H1 (cell line): ENCODE results near the gene PPP2R5B. TPM values are rescaled to one million over a fixed set of nuclear protein-coding genes. Genes with fewer than 3 reads are reported as not detected.

ENCODE experiments used
- CTCF ChIA-PET: fragments of 300-600 bp; sonication (Branson Sonifier 250); formaldehyde crosslinking; loops from one replicate; lab custom pipeline; 2021; ENCODE audit not compliant: partially characterized antibody; lab: Charles Lee
- POLR2A ChIA-PET: fragments of 300-600 bp; sonication (Branson Sonifier 250); formaldehyde crosslinking; loops from one replicate; lab custom pipeline; 2021; ENCODE audit warnings: inconsistent platforms; ENCODE audit not compliant: partially characterized antibody; lab: Charles Lee
- DNase-seq, 2 experiments: peaks; one replicate each; pipeline versions ENCODE4 v3.0.0 to v3.0.0-alpha.2; 2010 to 2022; ENCODE audit warnings: low spot score in 2 of 2, low read depth in 1 of 2, mixed read lengths in 1 of 2
- FAIRE-seq: peaks from 2 replicates; lab custom pipeline; 2011; peaks lifted over from hg19 to GRCh38; lab: Jason Lieb, UNC
- H2AFZ ChIP-seq: 2 replicates; pipeline ENCODE4 v1.8.1; 2012; ENCODE audit warnings: low read length, inconsistent platforms
- H2AK5ac ChIP-seq: 2 replicates; pipeline ENCODE4 v1.6.1; 2013; ENCODE audit warnings: low read depth, low read length
- H2BK120ac ChIP-seq: replicated peaks from 2 replicates; pipeline ENCODE3; 2013; ENCODE audit warnings: low read depth, low read length, inconsistent platforms
- H2BK12ac ChIP-seq: 2 replicates; pipeline ENCODE4 v1.6.1; 2013; ENCODE audit warnings: low read depth, low read length
- H2BK15ac ChIP-seq: 2 replicates; pipeline ENCODE4 v1.6.1; 2013; ENCODE audit warnings: low read length
- H2BK20ac ChIP-seq: 2 replicates; pipeline ENCODE4 v1.6.1; 2013; ENCODE audit warnings: low read length
- H2BK5ac ChIP-seq: 2 replicates; pipeline ENCODE4 v1.6.1; 2013; ENCODE audit warnings: low read depth, low read length
- H3K14ac ChIP-seq: 2 replicates; pipeline ENCODE4 v1.6.1; 2013; ENCODE audit warnings: inconsistent platforms; ENCODE audit not compliant: insufficient read length
- H3K18ac ChIP-seq: 2 replicates; pipeline ENCODE4 v1.6.1; 2013; ENCODE audit warnings: low read length; ENCODE audit errors: extremely low read depth
- H3K23ac ChIP-seq: 2 replicates; pipeline ENCODE4 v1.6.1; 2013; ENCODE audit warnings: inconsistent platforms; ENCODE audit not compliant: insufficient read length
- H3K23me2 ChIP-seq: 2 replicates; pipeline ENCODE4 v1.6.1; 2013; ENCODE audit warnings: low read depth, low read length
- H3K27ac ChIP-seq: 2 replicates; pipeline ENCODE4 v1.6.1; 2011; ENCODE audit warnings: low read depth, low read length, inconsistent platforms
- H3K27me3 ChIP-seq, 4 experiments: replicated peaks in 1 of 4; 1 replicate in 1 of 4; 2 replicates in 3 of 4; pipeline versions ENCODE4 v1.6.1 to v1.8.1; 2011 to 2013; ENCODE audit warnings: low read length in 3 of 4, mild to moderate bottlenecking in 3 of 4, inconsistent platforms in 2 of 4, mixed read lengths in 2 of 4, moderate library complexity in 1 of 4; ENCODE audit not compliant: control insufficient read depth in 3 of 4, insufficient read depth in 3 of 4; ENCODE audit errors: extremely low read depth in 1 of 4
- H3K36me3 ChIP-seq, 4 experiments: 2 replicates each; pipeline versions ENCODE4 v1.6.1 to v1.8.1; 2011 to 2013; ENCODE audit warnings: mild to moderate bottlenecking in 4 of 4, low read length in 3 of 4, moderate library complexity in 2 of 4, control low read depth in 1 of 4, inconsistent platforms in 1 of 4; ENCODE audit not compliant: insufficient read depth in 4 of 4, control insufficient read depth in 2 of 4
- H3K4ac ChIP-seq: replicated peaks from 2 replicates; pipeline ENCODE3; 2013; ENCODE audit warnings: low read length, low read depth, mixed read lengths, inconsistent platforms; ENCODE audit not compliant: insufficient read length
- H3K4me1 ChIP-seq, 4 experiments: replicated peaks in 1 of 4; 1 replicate in 1 of 4; 2 replicates in 3 of 4; pipeline versions ENCODE4 v1.6.1 to v1.8.1; 2011 to 2013; ENCODE audit warnings: low read length in 3 of 4, inconsistent platforms in 2 of 4, mixed read lengths in 1 of 4; ENCODE audit not compliant: insufficient read depth in 4 of 4, control insufficient read depth in 3 of 4
- H3K4me2 ChIP-seq, 2 experiments: 2 replicates each; pipeline versions ENCODE4 v1.6.1 to v1.8.1; 2011 to 2013; ENCODE audit warnings: low read depth in 2 of 2, low read length in 2 of 2, control low read depth in 1 of 2, inconsistent platforms in 1 of 2, mild to moderate bottlenecking in 1 of 2; ENCODE audit not compliant: insufficient read depth in 1 of 2
- H3K4me3 ChIP-seq, 4 experiments: fragments of 200-600, 300-600 bp in 1 of 4; sonication (generic), shearing (Covaris generic), sonication (Bioruptor Twin) in 1 of 4; 2 replicates each; pipeline versions ENCODE4 v1.5.1 to v1.8.1; 2011 to 2016; ENCODE audit warnings: low read length in 4 of 4, low read depth in 3 of 4, control low read depth in 2 of 4, inconsistent platforms in 2 of 4, mild to moderate bottlenecking in 2 of 4, mixed read lengths in 1 of 4, moderate library complexity in 1 of 4; ENCODE audit not compliant: insufficient read depth in 2 of 4; ENCODE audit errors: extremely low read depth in 1 of 4
- H3K56ac ChIP-seq: replicated peaks from 2 replicates; pipeline ENCODE3; 2013; ENCODE audit warnings: low read depth, mild to moderate bottlenecking, mixed read lengths, low read length, inconsistent platforms; ENCODE audit not compliant: insufficient read length
- H3K79me1 ChIP-seq: 2 replicates; pipeline ENCODE4 v1.6.1; 2013; ENCODE audit warnings: low read depth, low read length, control low read depth
- H3K79me2 ChIP-seq, 2 experiments: 2 replicates each; pipeline versions ENCODE4 v1.6.1 to v1.8.1; 2012 to 2013; ENCODE audit warnings: low read length in 2 of 2, mild to moderate bottlenecking in 2 of 2, inconsistent platforms in 1 of 2; ENCODE audit not compliant: insufficient read depth in 2 of 2, control insufficient read depth in 1 of 2
- H3K9ac ChIP-seq, 4 experiments: replicated peaks in 1 of 4; 1 replicate in 1 of 4; 2 replicates in 3 of 4; pipeline versions ENCODE4 v1.6.1 to v1.8.1; 2011 to 2013; ENCODE audit warnings: low read depth in 3 of 4, low read length in 3 of 4, control low read depth in 2 of 4, mild to moderate bottlenecking in 2 of 4, moderate library complexity in 2 of 4, inconsistent platforms in 1 of 4; ENCODE audit errors: extremely low read depth in 1 of 4
- H3K9me3 ChIP-seq, 2 experiments: 2 replicates each; pipeline versions ENCODE4 v1.6.1 to v1.8.1; 2012 to 2013; ENCODE audit warnings: mild to moderate bottlenecking in 2 of 2, moderate library complexity in 2 of 2, control low read depth in 1 of 2, inconsistent platforms in 1 of 2, low read depth in 1 of 2, low read length in 1 of 2, mixed read lengths in 1 of 2; ENCODE audit not compliant: insufficient read depth in 2 of 2
- H4K20me1 ChIP-seq, 2 experiments: replicated peaks in 1 of 2; 2 replicates each; pipeline versions ENCODE3 to v1.8.1; 2011 to 2013; ENCODE audit warnings: inconsistent platforms in 2 of 2, low read length in 2 of 2, mild to moderate bottlenecking in 1 of 2; ENCODE audit not compliant: insufficient read depth in 2 of 2, control insufficient read depth in 1 of 2
- H4K5ac ChIP-seq: 2 replicates; pipeline ENCODE4 v1.6.1; 2013; ENCODE audit warnings: low read length, low read depth, mixed read lengths, inconsistent platforms; ENCODE audit not compliant: insufficient read length
- H4K8ac ChIP-seq: 2 replicates; pipeline ENCODE4 v1.8.0; 2013; ENCODE audit warnings: mild to moderate bottlenecking, moderate library complexity, low read length, inconsistent platforms; ENCODE audit not compliant: insufficient read depth; ENCODE audit errors: extremely low read depth
- H4K91ac ChIP-seq: replicated peaks from 2 replicates; pipeline ENCODE3; 2013; ENCODE audit warnings: low read length, mixed read lengths, inconsistent platforms; ENCODE audit not compliant: insufficient read length
- ASH2L ChIP-seq: fragments of 200-600, 300-600 bp; sonication (generic); IDR thresholded peaks from one replicate; pipeline ENCODE4 v1.7.1; 2017; ENCODE audit warnings: low read length
- BRCA1 ChIP-seq: IDR thresholded peaks from 2 replicates; pipeline ENCODE4 v1.6.1; 2012; ENCODE audit warnings: low read depth, low read length, improper control_type of control experiment
- JUN ChIP-seq: IDR thresholded peaks from 2 replicates; pipeline ENCODE4 v1.6.1; 2011; ENCODE audit warnings: low read depth, mild to moderate bottlenecking, improper control_type of control experiment, low read length
- PHF8 ChIP-seq: fragments of 200-600 bp; sonication (generic); conservative IDR thresholded peaks from 2 replicates; pipeline ENCODE4 v1.7.1; 2012; ENCODE audit warnings: low read depth, mild to moderate bottlenecking, inconsistent platforms, low read length, moderate library complexity
- RXRA ChIP-seq: IDR thresholded peaks from 2 replicates; pipeline ENCODE4 v1.6.1; 2011; ENCODE audit warnings: low read depth, mild to moderate bottlenecking, low read length, moderate library complexity; ENCODE audit not compliant: insufficient read depth
- TCF12 ChIP-seq: IDR thresholded peaks from 2 replicates; pipeline ENCODE4 v1.6.1; 2011; ENCODE audit warnings: low read depth, mild to moderate bottlenecking, low read length
- WGBS, 2 experiments: shearing (Covaris generic) in 1 of 2; methylation state at CpG; one replicate each; pipeline versions ENCODE4 v1.1.6 to v1.1.7; 2013 to 2015; ENCODE audit warnings: low lambda C conversion rate in 2 of 2, mixed read lengths in 2 of 2, inconsistent platforms in 1 of 2, low coverage in 1 of 2, missing lambda C conversion rate in 1 of 2; ENCODE audit not compliant: insufficient replicate concordance in 2 of 2, insufficient coverage in 1 of 2, insufficient read length in 1 of 2; ENCODE audit errors: extremely low coverage in 1 of 2, missing lambda C conversion rate in 1 of 2; 5-methylcytosine and 5-hydroxymethylcytosine counted together
- polyA plus RNA-seq, 7 experiments: library from polyadenylated mRNA; depleted of rRNA in 3 of 7; stranded (reverse) in 5 of 7; unstranded in 2 of 7; fragments of >200 nt in 5 of 7; fragments of 200-250 nt in 2 of 7; gene quantifications; 1 replicate in 5 of 7; 2 replicates in 1 of 7; 4 replicates in 1 of 7; pipeline versions ENCODE4 v1.2.1 to v1.2.3, GENCODE V29; 2011 to 2013; ENCODE audit warnings: missing spikeins in 2 of 7, mixed read lengths in 2 of 7
- total RNA-seq: library from RNA; stranded (reverse); fragmentation: NEBNext Ultra II Directional; extraction: Animal tissue kit (Norgen Biotek cat#: 25700); gene quantifications from 2 replicates; pipeline ENCODE4 v1.2.1, GENCODE V29; 2021

Gene PPP2R5B
- total and polyA plus RNA-seq, 2 of the 8 experiments (the other 6 are each of a cell fraction or from before 2014, with no cell fraction given): 4.9 to 5.1 TPM

- ChIA-PET CTCF (interaction anchor here (0.5 to 32.2 kb wide), 24 partner anchors 7 to 158 kb away, joined by 3 to 1058 read pairs (median 4); partner anchors contain the start of genes ARL2, BATF2, CDC42BPG and EHD1), POLR2A (interaction anchor here (1.0 to 24.6 kb wide), 4 partner anchors 12 to 79 kb away, joined by 3 to 408 read pairs (median 34); partner anchors contain the start of gene EHD1)
- FAIRE-seq: no peak
- TF ChIP-seq PHF8 (no peak), ASH2L (no peak), RXRA (no peak), BRCA1 (no peak), TCF12 (no peak), JUN (no peak)
These were observed 36.1 kb upstream of the PPP2R5B start for GRCh38 chr11:64888406-64888728.

More at GRCh38 chr11:64888406-64888728, 36.1 kb upstream of the PPP2R5B start:
- H3K9me3 ChIP-seq: no peaks in the 10 kb centered on the region
- 75% methylated on average over 6 of the region's 8 CpGs; no CpG with 5 or more reads in 1 of the 2 experiments for WGBS, 2 experiments
- no peaks in the 10 kb centered on the region for H3K79me1 ChIP-seq
- H4K20me1 ChIP-seq: no peaks in the 10 kb centered on the region
- no peak overlapping the region; the same call in 1 of the 2 replicates for H4K8ac ChIP-seq
- no peaks in the 10 kb centered on the region; a peak in 1 of 7 replicates for H3K27me3 ChIP-seq
- no peak overlapping the region for H3K56ac ChIP-seq
- peak overlapping the region; percentile 36 for H3K4ac ChIP-seq
- peak overlapping the region; percentile 98 for H4K91ac ChIP-seq
- peak overlapping the region; percentile 19; the same call in 1 of the 2 replicates for H3K18ac ChIP-seq
- H3K23ac ChIP-seq: no peak overlapping the region
- no peak overlapping the region for H2BK20ac ChIP-seq
- peaks cover 0 to 11% (median 8%) of the 10 kb centered on the region in 4 experiments; a peak in 6 of 7 replicates for H3K4me1 ChIP-seq
- H2AK5ac ChIP-seq: no peak overlapping the region
- no peak overlapping the region for H3K14ac ChIP-seq
- H3K4me2 ChIP-seq: peak overlapping the region; percentile 40 to 66
- peak overlapping the region; percentile 79; the same call in 1 of the 2 replicates for H2BK5ac ChIP-seq
- H3K79me2 ChIP-seq: no peaks in the 10 kb centered on the region
- peak overlapping the region; percentile 13; the same call in 1 of the 2 replicates for H2BK15ac ChIP-seq
- DNase-seq: no peak
- H4K5ac ChIP-seq: no peak overlapping the region
- H2AFZ ChIP-seq: peak overlapping the region; percentile 93
- H3K36me3 ChIP-seq: no peaks in the 10 kb centered on the region
- no peak overlapping the region for H3K27ac ChIP-seq
- H2BK120ac ChIP-seq: no peak overlapping the region
- peak overlapping the region in 1 of 4 experiments; percentile 33; a peak in 1 of 8 replicates for H3K4me3 ChIP-seq
- H3K9ac ChIP-seq: 0 out of 7 replicates have a peak overlapping the region, but pooled peaks of 1 of the 4 experiments have one; percentile 20
- no peaks in the 10 kb centered on the region; the same call in 1 of the 2 replicates for H3K23me2 ChIP-seq
- peak overlapping the region; percentile 21; the same call in 1 of the 2 replicates for H2BK12ac ChIP-seq
